NCI-H510A treated with DMSO at 0.1 percent for 48 hours (cell line): ENCODE data around the gene COL19A1.

ENCODE experiments used
- DNase-seq: peaks from one replicate; lab custom pipeline; 2025; lab: John Stamatoyannopoulos, UW

The COL19A1 gene

GRCh38 chr6:70060680-70061079 is 194.3 kb downstream of the COL19A1 start:
- DNase-seq: no peak

GRCh38 chr6:70061546-70061945 is 195.2 kb downstream of the COL19A1 start:
- no peak for DNase-seq

GRCh38 chr6:70062010-70062409 is 195.7 kb downstream of the COL19A1 start:
- DNase-seq: no peak

- no peak for DNase-seq
Measured at GRCh38 chr6:70072540-70073179, 206.3 kb downstream of the COL19A1 start.

GRCh38 chr6:70073637-70074036 is 207.3 kb downstream of the COL19A1 start:
- DNase-seq: no peak

GRCh38 chr6:70079241-70079640 is 212.9 kb downstream of the COL19A1 start:
- no peak for DNase-seq

GRCh38 chr6:70080443-70081070 is 214.2 kb downstream of the COL19A1 start:
- DNase-seq: no peak

- DNase-seq: no peak
Measured at GRCh38 chr6:70082830-70083229, 216.5 kb downstream of the COL19A1 start.

GRCh38 chr6:70086806-70087205 is 220.4 kb downstream of the COL19A1 start:
- no peak for DNase-seq

GRCh38 chr6:70094156-70094555 is 227.8 kb downstream of the COL19A1 start:
- no peak for DNase-seq

- DNase-seq: no peak
Measured at GRCh38 chr6:70099732-70100131, 233.4 kb downstream of the COL19A1 start.

GRCh38 chr6:70103798-70104197 is 237.4 kb downstream of the COL19A1 start:
- no peak for DNase-seq

GRCh38 chr6:70107852-70108629 is 241.7 kb downstream of the COL19A1 start:
- no peak for DNase-seq

- DNase-seq: no peak
Measured at GRCh38 chr6:70110126-70111022, 244.0 kb downstream of the COL19A1 start.

- DNase-seq: no peak
Measured at GRCh38 chr6:70111737-70112136, 245.4 kb downstream of the COL19A1 start.

- DNase-seq: no peak
Measured at GRCh38 chr6:70112716-70113115, 246.4 kb downstream of the COL19A1 start.

- DNase-seq: no peak
Measured at GRCh38 chr6:70113171-70113570, 246.8 kb downstream of the COL19A1 start.

- no peak for DNase-seq
Measured at GRCh38 chr6:70118670-70119069, 252.3 kb downstream of the COL19A1 start.

GRCh38 chr6:70119218-70119835 is 253.0 kb downstream of the COL19A1 start:
- no peak for DNase-seq

- no peak for DNase-seq
Measured at GRCh38 chr6:70124443-70124842, 258.1 kb downstream of the COL19A1 start.

GRCh38 chr6:70124882-70125545 is 258.7 kb downstream of the COL19A1 start:
- no peak for DNase-seq
